Activated CD4-positive, alpha-beta T cell treated with anti-CD3 and anti-CD28 coated beads, Interleukin-2, amount 50 U/mL, for 48 hours (primary cell): Measurements from ENCODE around the gene ALG12.
A peak's percentile ranks its signal among the peaks of the same experiment; 100 is the strongest.

ENCODE experiments used
- DNase-seq, 2 experiments: peaks; one replicate each; pipeline ENCODE4 v3.0.0-alpha.2; 2020

The ALG12 gene

DNA sequence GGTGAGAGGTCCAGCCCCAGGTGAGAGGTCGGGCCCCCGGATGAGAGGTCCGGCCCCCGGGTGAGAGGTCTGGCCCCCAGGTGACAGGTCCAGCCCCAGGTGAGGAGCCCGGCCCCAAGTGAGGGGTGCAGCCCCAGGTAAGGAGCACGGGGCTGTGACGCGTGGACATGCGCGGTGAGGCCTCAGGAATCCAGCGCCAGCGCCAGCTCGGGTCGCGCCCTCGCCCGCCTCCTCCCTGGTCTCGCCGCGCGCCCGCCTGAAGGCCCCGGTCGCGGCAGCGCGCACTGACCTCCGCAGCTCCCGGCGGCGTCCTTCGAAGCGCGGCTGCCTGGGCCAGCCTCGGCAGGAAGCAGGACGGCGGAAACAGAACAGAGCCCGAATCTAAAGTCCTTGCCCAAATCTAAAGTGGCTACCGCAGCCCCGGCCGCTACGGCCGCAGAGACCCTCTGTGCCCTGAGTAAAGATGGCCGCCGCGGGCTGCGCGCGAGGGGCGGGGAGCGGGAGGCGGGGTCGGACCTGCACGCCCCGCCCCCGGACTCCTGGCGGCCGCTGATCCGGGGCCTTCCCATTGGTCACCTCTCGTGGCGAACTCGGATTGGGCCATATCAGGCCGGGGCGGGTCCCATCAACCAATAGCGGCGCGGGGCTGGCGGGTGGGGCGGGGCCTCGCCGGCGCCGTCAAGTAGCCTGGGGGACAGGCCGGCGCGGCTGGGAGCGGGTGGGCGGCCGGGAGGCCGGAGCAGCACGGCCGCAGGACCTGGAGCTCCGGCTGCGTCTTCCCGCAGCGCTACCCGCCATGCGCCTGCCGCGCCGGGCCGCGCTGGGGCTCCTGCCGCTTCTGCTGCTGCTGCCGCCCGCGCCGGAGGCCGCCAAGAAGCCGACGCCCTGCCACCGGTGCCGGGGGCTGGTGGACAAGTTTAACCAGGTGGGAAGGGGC is at the start of gene ALG12, which contains the start of gene CRELD2:
TSS of gene ALG12 (minus strand) at position 465 of the 937 bp plus-strand sequence. CDS start 4,673 bp downstream, outside the sequence.
TSS of gene CRELD2 (plus strand) at position 661 of the 937 bp plus-strand sequence. CDS start at position 797, 136 bp downstream.
- DNase-seq = peak; percentile 94 to 97

DNA sequence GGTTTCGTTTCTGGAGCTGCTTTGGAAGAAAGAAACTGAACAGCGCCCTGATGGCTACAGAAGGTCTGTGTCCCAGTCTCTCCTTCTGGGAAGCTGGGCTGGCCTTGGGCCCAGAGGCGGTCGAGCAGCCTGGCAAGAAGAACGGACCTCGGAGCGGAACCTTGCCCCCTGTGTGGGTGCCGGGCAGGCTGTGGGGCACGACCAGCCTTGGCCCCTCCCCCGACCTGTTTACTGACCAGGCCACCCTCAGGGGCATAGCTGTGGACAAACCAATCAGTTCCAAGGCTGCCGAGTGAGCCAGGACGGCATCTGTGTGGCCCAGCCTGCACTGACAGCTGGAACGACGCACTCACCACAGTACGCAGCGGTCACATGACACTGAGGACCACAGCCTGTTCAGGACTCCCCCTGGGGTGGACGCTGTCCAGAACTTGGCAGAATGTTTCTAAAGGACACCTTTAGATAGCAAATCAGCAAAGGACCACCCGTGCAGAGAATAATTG is 49.5 kb upstream of the ALG12 start:
- DNase-seq = no peak

GRCh38 chr22:49966774-49967705 is 48.8 kb upstream of the ALG12 start:
- DNase-seq = peak; percentile 31 to 34

GRCh38 chr22:49966041-49966773 is 48.0 kb upstream of the ALG12 start:
- peak; percentile 31 to 40 for DNase-seq

DNA sequence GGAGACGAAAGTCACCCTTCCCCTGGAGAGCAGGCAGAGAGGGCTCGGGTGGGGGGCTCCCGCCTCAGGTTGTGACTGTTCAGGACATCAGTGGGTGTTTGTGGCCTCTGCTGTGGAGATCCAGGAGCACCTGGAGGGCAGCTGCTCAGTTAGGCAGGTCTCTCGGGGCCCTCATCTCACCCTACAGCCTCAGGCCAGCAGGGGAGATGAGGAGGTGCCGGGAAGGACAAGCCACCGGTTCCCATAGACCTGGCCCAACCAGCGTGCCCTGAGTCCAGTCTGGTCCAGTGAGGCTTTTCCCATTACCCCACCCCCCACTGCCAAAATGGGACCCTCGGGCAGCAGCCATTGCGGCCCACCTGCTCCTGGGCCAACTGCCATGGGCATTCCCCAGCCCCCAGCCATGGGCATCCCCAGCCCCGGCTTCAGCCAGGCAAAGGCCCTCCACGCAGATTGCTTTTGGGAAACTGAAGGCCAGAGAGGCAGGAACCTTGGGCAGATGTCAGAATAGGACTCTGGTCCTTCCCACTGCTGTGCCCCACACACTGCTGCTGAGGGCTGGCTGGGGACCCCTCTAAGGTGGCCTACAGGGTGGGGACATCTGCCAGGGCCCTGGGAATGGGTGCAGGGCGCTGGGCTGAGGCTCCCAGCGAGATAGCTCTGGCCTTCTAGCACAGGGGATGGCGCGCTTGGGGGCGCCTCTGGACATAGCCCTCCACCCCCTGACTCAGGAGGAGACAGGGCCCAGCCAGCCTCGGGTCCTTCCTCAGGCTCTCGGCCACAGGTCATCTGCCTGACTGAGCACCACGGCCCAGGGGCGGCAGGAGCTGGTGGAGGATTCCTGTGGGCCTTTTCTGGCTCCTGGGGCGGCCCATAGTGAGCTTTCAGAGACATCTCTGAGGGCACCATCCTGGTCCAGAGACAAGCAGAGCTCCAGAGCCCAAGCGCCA is 47.1 kb upstream of the ALG12 start:
- peak; percentile 33 to 38 for DNase-seq

GRCh38 chr22:49964136-49965090 is 46.2 kb upstream of the ALG12 start:
- DNase-seq = peak; percentile 29 to 34

DNA sequence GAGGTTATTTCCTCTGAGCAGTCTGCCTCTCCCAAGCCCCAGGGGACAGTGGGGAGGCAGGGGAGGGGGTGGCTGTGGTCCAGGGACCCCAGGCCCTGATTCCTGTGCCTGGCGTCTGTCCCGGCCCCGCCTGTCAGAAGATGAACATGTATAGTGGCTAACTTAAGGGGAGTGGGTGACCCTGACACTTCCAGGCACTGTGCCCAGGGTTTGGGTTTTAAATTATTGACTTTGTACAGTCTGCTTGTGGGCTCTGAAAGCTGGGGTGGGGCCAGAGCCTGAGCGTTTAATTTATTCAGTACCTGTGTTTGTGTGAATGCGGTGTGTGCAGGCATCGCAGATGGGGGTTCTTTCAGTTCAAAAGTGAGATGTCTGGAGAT is 45.4 kb upstream of the ALG12 start:
- DNase-seq = no peak

- DNase-seq = peak in 1 of 2 experiments; percentile 32
Observed at GRCh38 chr22:49962751-49963646, 44.8 kb upstream of the ALG12 start.

DNA sequence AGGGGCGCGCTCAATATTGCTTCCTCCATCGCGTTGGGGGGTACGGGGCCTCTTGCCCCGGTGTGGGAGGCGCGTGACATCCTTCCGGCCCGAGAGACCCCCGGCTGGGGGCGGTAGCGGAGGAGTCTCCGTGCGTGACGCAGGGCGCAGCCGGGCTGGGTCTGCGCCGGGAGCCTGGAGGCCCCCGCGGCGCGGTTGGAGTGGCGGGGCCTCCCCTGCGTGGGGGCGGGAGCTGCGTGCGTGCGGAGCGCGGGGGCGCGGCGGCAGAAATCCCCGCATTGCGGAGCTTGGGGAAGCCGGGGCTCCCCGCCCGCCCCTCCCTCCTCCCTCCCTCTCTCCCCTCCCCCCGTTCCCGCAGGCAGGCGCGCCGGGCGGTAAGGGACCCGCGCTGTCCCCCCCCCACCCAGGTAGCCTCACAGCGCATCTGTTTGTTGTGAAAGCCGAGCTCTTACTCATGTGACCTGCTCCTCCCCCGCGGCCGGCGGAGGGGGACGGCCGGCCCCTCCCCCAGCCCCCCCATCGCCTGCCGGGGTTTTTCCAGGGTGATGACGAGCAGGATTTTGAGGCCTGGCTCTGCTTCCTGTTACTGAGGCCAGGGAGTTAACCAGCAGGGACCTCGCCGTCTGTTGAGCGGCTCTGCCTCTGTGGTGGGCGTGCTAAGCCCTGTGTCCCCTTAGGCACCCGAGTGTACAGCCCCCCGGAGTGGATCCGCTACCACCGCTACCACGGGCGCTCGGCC is 43.9 kb upstream of the ALG12 start:
- peak; percentile 91 to 93 for DNase-seq

DNA sequence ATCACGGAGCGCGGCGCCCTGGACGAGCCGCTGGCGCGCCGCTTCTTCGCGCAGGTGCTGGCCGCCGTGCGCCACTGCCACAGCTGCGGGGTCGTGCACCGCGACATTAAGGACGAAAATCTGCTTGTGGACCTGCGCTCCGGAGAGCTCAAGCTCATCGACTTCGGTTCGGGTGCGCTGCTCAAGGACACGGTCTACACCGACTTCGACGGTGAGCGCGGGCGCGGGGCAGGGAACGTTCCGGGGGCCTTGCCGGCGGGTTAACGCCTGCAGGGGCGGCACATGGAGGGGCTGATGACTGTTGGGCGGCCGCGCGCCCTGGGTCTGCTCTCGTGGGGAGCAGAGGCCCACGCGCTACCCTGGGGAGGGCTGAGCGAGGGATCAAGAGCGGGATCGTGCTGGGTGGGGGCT is 43.4 kb upstream of the ALG12 start:
- DNase-seq = no peak

DNA sequence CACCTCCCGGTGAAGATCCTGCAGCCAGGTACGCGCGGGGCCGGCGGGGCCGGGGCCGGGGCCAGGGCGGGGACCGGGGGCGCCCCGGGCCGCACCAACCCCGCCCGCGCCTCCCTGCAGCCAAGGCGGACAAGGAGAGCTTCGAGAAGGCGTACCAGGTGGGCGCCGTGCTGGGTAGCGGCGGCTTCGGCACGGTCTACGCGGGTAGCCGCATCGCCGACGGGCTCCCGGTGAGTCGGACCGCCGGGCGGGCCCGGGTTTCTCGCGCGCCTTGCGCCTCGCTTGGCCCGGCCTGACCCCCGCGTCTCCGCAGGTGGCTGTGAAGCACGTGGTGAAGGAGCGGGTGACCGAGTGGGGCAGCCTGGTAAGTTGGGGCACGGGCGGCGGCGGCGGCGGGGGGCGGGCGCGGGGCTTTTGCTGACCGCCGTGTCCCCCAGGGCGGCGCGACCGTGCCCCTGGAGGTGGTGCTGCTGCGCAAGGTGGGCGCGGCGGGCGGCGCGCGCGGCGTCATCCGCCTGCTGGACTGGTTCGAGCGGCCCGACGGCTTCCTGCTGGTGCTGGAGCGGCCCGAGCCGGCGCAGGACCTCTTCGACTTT is 42.9 kb upstream of the ALG12 start:
- peak; percentile 44 to 49 for DNase-seq

DNA sequence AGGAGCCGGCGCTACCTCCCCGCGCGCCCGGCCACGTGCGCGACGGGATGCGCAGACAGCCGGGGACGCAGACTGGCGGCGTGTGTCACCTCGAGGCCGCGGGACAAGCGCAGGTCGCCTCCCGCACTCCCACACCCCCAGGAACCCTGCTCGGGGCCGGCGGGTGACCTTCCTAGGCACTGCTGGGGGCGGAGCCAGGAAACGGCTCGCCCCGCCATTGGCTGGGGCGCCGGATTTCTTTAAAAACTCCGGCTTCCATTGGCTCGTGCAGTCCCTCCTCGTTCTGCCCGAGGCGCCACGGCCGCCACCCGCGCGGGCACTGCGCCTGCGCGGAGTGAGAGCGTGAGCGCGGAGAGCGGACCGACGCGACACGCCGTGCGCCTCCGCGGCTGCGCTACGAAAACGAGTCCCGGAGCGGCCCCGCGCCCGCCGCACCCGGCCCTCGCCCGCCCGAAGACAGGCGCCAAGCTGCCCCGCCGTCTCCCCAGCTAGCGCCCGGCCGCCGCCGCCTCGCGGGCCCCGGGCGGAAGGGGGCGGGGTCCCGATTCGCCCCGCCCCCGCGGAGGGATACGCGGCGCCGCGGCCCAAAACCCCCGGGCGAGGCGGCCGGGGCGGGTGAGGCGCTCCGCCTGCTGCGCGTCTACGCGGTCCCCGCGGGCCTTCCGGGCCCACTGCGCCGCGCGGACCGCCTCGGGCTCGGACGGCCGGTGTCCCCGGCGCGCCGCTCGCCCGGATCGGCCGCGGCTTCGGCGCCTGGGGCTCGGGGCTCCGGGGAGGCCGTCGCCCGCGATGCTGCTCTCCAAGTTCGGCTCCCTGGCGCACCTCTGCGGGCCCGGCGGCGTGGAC is 42.1 kb upstream of the ALG12 start, which contains the start of gene PIM3:
TSS of gene PIM3 (plus strand) at position 614 of the 846 bp plus-strand sequence. CDS start at position 790, 176 bp downstream.
- peak; percentile 94 to 95 for DNase-seq

GRCh38 chr22:49959782-49960158 is 41.5 kb upstream of the ALG12 start:
- DNase-seq = peak; percentile 52 to 59

DNA sequence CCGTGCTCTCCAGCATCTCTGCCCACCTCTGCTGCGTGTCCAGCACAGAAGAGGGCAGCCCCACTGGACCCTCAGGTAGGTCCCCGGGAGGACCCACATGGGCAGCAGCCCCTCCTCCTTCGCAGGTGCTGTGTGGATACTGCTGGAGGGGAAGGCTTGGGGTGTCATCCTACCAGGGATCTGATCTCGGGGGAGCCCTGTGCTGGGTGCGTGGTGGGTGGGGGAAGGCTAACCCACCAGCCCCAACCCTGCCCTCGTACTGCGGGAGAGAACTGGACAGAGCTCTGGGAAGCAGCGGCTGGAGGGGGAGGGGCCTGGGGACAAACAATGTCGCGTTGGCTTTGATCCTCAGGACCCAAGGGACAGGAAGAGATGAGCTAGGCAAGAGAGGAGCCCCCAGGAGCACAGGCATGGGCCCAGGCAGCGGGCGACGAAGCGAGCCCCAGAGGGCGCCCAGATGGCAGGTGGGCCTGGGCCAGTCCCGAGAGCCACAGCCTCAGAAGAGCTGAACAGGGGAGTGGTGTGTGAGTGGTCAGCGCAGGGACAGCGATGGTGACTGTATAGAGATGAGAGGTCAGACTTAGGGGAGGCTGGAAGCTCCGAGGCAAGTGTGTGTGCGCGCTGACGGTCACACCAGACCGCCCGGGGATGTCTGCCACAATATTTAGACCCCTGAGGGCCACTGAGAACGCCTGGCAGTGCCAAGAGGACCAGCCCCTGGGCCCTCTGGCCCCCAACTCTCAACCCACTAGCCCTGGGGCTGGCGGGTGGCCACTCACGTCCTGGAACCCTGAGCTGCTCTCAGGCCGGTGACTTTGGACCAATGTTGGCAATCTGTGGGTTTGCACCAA is 40.9 kb upstream of the ALG12 start:
- DNase-seq = no peak

- no peak for DNase-seq
Observed at GRCh38 chr22:49958366-49958921, 40.2 kb upstream of the ALG12 start.
